Type B pancreatic cell (in vitro differentiated cells): ENCODE data around the gene MAPK4. TPM values are rescaled to one million over a fixed set of nuclear protein-coding genes. Genes with fewer than 3 reads are reported as not detected.
"Not testable (repeated sequence)": the region's sequence is repeated elsewhere in the genome, so short reads cannot be mapped to it uniquely, and the experiment has no call there.

Experiments used
- DNase-seq: peaks from one replicate; pipeline ENCODE4 v3.0.0; 2021; ENCODE audit warnings: mixed read lengths; ENCODE audit not compliant: unreplicated experiment; ENCODE audit errors: extremely low spot score
- H3K27ac Mint-ChIP-seq: 2 replicates; pipeline ENCODE4 v1.8.0; 2021; ENCODE audit warnings: mild to moderate bottlenecking, mixed read lengths
- H3K27me3 Mint-ChIP-seq: 2 replicates; pipeline ENCODE4 v1.8.0; 2021; ENCODE audit warnings: mixed read lengths
- H3K36me3 Mint-ChIP-seq: 2 replicates; pipeline ENCODE4 v1.8.0; 2021; ENCODE audit warnings: mixed read lengths
- H3K4me1 Mint-ChIP-seq: one replicate; pipeline ENCODE4 v1.8.0; 2021; ENCODE audit warnings: mixed read lengths; ENCODE audit not compliant: unreplicated experiment
- H3K4me3 Mint-ChIP-seq: 2 replicates; pipeline ENCODE4 v1.8.0; 2021; ENCODE audit warnings: mild to moderate bottlenecking, mixed read lengths
- H3K9me3 Mint-ChIP-seq: 2 replicates; pipeline ENCODE4 v1.8.0; 2021; ENCODE audit warnings: mixed read lengths
- CTCF ChIP-seq: fragments of 200-600 bp; sonication (generic); conservative IDR thresholded peaks from 2 replicates; pipeline ENCODE4 v1.5.0; 2021; ENCODE audit warnings: antibody characterized with exemption, mild to moderate bottlenecking
- total RNA-seq: library from RNA; stranded (reverse); gene quantifications from 2 replicates; pipeline ENCODE4 v1.2.1, GENCODE V29; 2021; ENCODE audit warnings: low replicate concordance

The MAPK4 gene
- total RNA-seq, 1 donor from 2014 or later: 7.5 TPM

GRCh38 chr18:50558948-50559751 lies 737 bp upstream of the MAPK4 start:
- Mint-ChIP-seq H3K4me3 (peak overlapping the region; percentile 86), H3K36me3 (no peaks in the 10 kb centered on the region), H3K9me3 (peaks cover 10% of the 10 kb centered on the region), H3K4me1 (peaks cover 17% of the 10 kb centered on the region), H3K27me3 (peaks cover 50% of the 10 kb centered on the region), H3K27ac (peak overlapping the region; percentile 2)
- no peak for DNase-seq
- no peak for TF ChIP-seq CTCF

- H3K9me3 Mint-ChIP-seq: peaks cover 3% of the 10 kb centered on the region
- peak overlapping the region; percentile 86 for H3K4me3 Mint-ChIP-seq
- peaks cover 45% of the 10 kb centered on the region for H3K27me3 Mint-ChIP-seq
- H3K27ac Mint-ChIP-seq: peak overlapping the region; percentile 36
- H3K4me1 Mint-ChIP-seq: peaks cover 17% of the 10 kb centered on the region
- TF ChIP-seq CTCF: no peak
- no peaks in the 10 kb centered on the region for H3K36me3 Mint-ChIP-seq
- DNase-seq: no peak
Observed at GRCh38 chr18:50560681-50561629, 1.1 kb downstream of the MAPK4 start.

- not testable (repeated sequence) for H3K9me3 Mint-ChIP-seq
- H3K27me3 Mint-ChIP-seq: peaks cover 37% of the 10 kb centered on the region
Observed at GRCh38 chr18:50562258-50562657, 2.4 kb downstream of the MAPK4 start.

GRCh38 chr18:50562686-50563085 lies 2.8 kb downstream of the MAPK4 start:
- no peaks in the 10 kb centered on the region for H3K9me3 Mint-ChIP-seq
- no peaks in the 10 kb centered on the region for H3K36me3 Mint-ChIP-seq
- no peak overlapping the region for H3K27ac Mint-ChIP-seq
- no peak for DNase-seq
- TF ChIP-seq CTCF: no peak
- peaks cover 17% of the 10 kb centered on the region for H3K4me1 Mint-ChIP-seq
- H3K27me3 Mint-ChIP-seq: peaks cover 37% of the 10 kb centered on the region
- no peak overlapping the region for H3K4me3 Mint-ChIP-seq

More at GRCh38 chr18:50562258-50562657, 2.4 kb downstream of the MAPK4 start:
- peaks cover 17% of the 10 kb centered on the region for H3K4me1 Mint-ChIP-seq
- H3K36me3 Mint-ChIP-seq, H3K4me3 Mint-ChIP-seq, H3K27ac Mint-ChIP-seq, DNase-seq: not testable (repeated sequence)

GRCh38 chr18:50563376-50563775 lies 3.5 kb downstream of the MAPK4 start:
- DNase-seq: no peak
- Mint-ChIP-seq H3K27me3 (peaks cover 31% of the 10 kb centered on the region), H3K9me3 (peaks cover under 1% of the 10 kb centered on the region), H3K4me1 (peaks cover 12% of the 10 kb centered on the region), H3K36me3 (peaks cover under 1% of the 10 kb centered on the region), H3K4me3 (peak overlapping the region; percentile 55), H3K27ac (no peak overlapping the region)
- no peak for TF ChIP-seq CTCF
